GM12878 (cell line): ENCODE results near the gene GSG1L. TPM values are rescaled to one million over a fixed set of nuclear protein-coding genes. Genes with fewer than 3 reads are reported as not detected.

Source experiments
- ATAC-seq: fragments of 200-7000 bp; cut with Tn5 transposase; 3 replicates; pipeline ENCODE4 v1.9.1; 2020; ENCODE audit warnings: mild to moderate bottlenecking, moderate library complexity
- BruUV-seq: library from RNA; stranded (reverse); fragments of 400-500 nt; replicated peaks from 2 replicates; lab custom pipeline; 2021; lab: Mats Ljungman, UMichigan
- CTCF ChIA-PET: fragments of 300-600 bp; sonication (Branson Sonifier 250); formaldehyde crosslinking; extraction: SDS; loops from one replicate; lab custom pipeline; 2021; ENCODE audit warnings: inconsistent platforms; lab: Yijun Ruan, JAX
- POLR2A ChIA-PET: fragments of 350-600 bp; formaldehyde crosslinking; extraction: SDS; loops from one replicate; lab custom pipeline; 2021; ENCODE audit warnings: inconsistent platforms; lab: Charles Lee
- RAD21 ChIA-PET: fragments of 300-600 bp; sonication (Branson Sonifier 250); formaldehyde crosslinking; loops from one replicate; lab custom pipeline; 2023; ENCODE audit warnings: antibody characterized with exemption; ENCODE audit not compliant: unreplicated experiment; lab: Charles Lee
- SMC1A ChIA-PET: fragments of 300-600 bp; sonication (Branson Sonifier 250); formaldehyde crosslinking; loops from one replicate; lab custom pipeline; 2023; ENCODE audit not compliant: unreplicated experiment, uncharacterized antibody; lab: Charles Lee
- DNase-seq: peaks from one replicate; pipeline ENCODE4 v3.0.0-alpha.2; 2011; ENCODE audit warnings: low read depth, low spot score
- FAIRE-seq: peaks from 3 replicates; lab custom pipeline; 2011; peaks lifted over from hg19 to GRCh38; lab: Jason Lieb, UNC
- H2AFZ ChIP-seq: 2 replicates; pipeline ENCODE4 v1.6.0; 2011; ENCODE audit warnings: low read depth, low read length, control low read depth; ENCODE audit not compliant: control insufficient read depth
- H3K27ac ChIP-seq: 2 replicates; pipeline ENCODE4 v1.5.1; 2011; ENCODE audit warnings: control low read depth; ENCODE audit not compliant: control insufficient read depth, insufficient read depth
- H3K27me3 ChIP-seq, 2 experiments: replicated peaks in 1 of 2; 2 replicates each; pipeline versions ENCODE4 v1.6.0 to v1.6.1; 2011; ENCODE audit warnings: low read length in 1 of 2; ENCODE audit not compliant: control insufficient read depth in 2 of 2, insufficient read depth in 2 of 2
- H3K36me3 ChIP-seq, 2 experiments: 2 replicates each; pipeline ENCODE4 v1.5.1; 2011; ENCODE audit warnings: low read length in 1 of 2; ENCODE audit not compliant: control insufficient read depth in 2 of 2, insufficient read depth in 2 of 2
- H3K4me1 ChIP-seq: 2 replicates; pipeline ENCODE4 v1.6.1; 2011; ENCODE audit warnings: mild to moderate bottlenecking, low read length, moderate library complexity, mixed read lengths; ENCODE audit not compliant: control insufficient read depth, insufficient read depth
- H3K4me2 ChIP-seq: 2 replicates; pipeline ENCODE4 v1.6.0; 2011; ENCODE audit warnings: control low read depth; ENCODE audit not compliant: control insufficient read depth, insufficient read depth
- H3K4me3 ChIP-seq: fragments of 200-600 bp; sonication (generic); 2 replicates; pipeline ENCODE4 v1.5.1; 2016
- H3K79me2 ChIP-seq: 2 replicates; pipeline ENCODE4 v1.6.0; 2011; ENCODE audit warnings: low read length; ENCODE audit not compliant: control insufficient read depth, insufficient read depth
- H3K9ac ChIP-seq: 2 replicates; pipeline ENCODE4 v1.8.0; 2011; ENCODE audit warnings: low read length, control low read depth, mixed read lengths; ENCODE audit not compliant: control insufficient read depth, insufficient read depth
- H3K9me3 ChIP-seq: replicated peaks from 3 replicates; pipeline ENCODE4 v1.5.1; 2011; ENCODE audit warnings: mild to moderate bottlenecking, low read length; ENCODE audit not compliant: control insufficient read depth, insufficient read depth
- H4K20me1 ChIP-seq: 2 replicates; pipeline ENCODE4 v1.6.0; 2011; ENCODE audit not compliant: control insufficient read depth, insufficient read depth
- E2F8 ChIP-seq: fragments of 450-650 bp; IDR thresholded peaks from 2 replicates; pipeline ENCODE4 v1.6.1; 2018; ENCODE audit warnings: mild to moderate bottlenecking, low read depth, moderate library complexity; ENCODE audit not compliant: partially characterized antibody
- FOS ChIP-seq: IDR thresholded peaks from 3 replicates; pipeline ENCODE4 v1.6.1; 2011; ENCODE audit warnings: borderline replicate concordance; ENCODE audit not compliant: insufficient read length; ENCODE audit errors: extremely low read depth
- HSF1 ChIP-seq: fragments of 150-350 bp; IDR thresholded peaks from 2 replicates; pipeline ENCODE4 v1.6.1; 2014; ENCODE audit warnings: mild to moderate bottlenecking, low read depth, low read length
- NKRF ChIP-seq: fragments of 450-650 bp; conservative IDR thresholded peaks from 2 replicates; pipeline ENCODE4 v1.6.1; 2017; ENCODE audit warnings: mild to moderate bottlenecking, moderate library complexity
- SMARCA5 ChIP-seq: fragments of 450-650 bp; IDR thresholded peaks from 2 replicates; pipeline ENCODE4 v1.6.1; 2017; ENCODE audit warnings: mild to moderate bottlenecking
- SMC3 ChIP-seq: IDR thresholded peaks from 2 replicates; pipeline ENCODE4 v1.6.1; 2011; ENCODE audit warnings: low read length, improper control_type of control experiment, borderline replicate concordance
- STAT3 ChIP-seq: IDR thresholded peaks from 2 replicates; pipeline ENCODE4 v1.6.1; 2011; ENCODE audit warnings: low read depth, low read length, improper control_type of control experiment
- TCF7 ChIP-seq: IDR thresholded peaks from 2 replicates; pipeline ENCODE4 v1.6.1; 2014; ENCODE audit warnings: antibody characterized with exemption, borderline replicate concordance
- YY1 ChIP-seq: IDR thresholded peaks from 2 replicates; pipeline ENCODE4 v1.6.1; 2011; ENCODE audit warnings: low read depth, mild to moderate bottlenecking, low read length
- ZNF207 ChIP-seq: fragments of 450-650 bp; IDR thresholded peaks from 2 replicates; pipeline ENCODE4 v1.6.1; 2014; ENCODE audit warnings: antibody characterized with exemption, mild to moderate bottlenecking, borderline replicate concordance
- ZNF217 ChIP-seq: fragments of 450-650 bp; IDR thresholded peaks from 2 replicates; pipeline ENCODE4 v1.6.1; 2017; ENCODE audit warnings: antibody characterized with exemption, mild to moderate bottlenecking
- ZNF622 ChIP-seq: fragments of 450-650 bp; IDR thresholded peaks from 2 replicates; pipeline ENCODE4 v1.6.1; 2017; ENCODE audit warnings: mild to moderate bottlenecking, inconsistent platforms
- ZSCAN29 ChIP-seq: fragments of 450-650 bp; IDR thresholded peaks from 2 replicates; pipeline ENCODE4 v1.6.1; 2017; ENCODE audit warnings: mild to moderate bottlenecking, moderate library complexity
- WGBS: methylation state at CpG from one replicate; pipeline ENCODE4 v1.1.6; 2016; ENCODE audit warnings: low lambda C conversion rate; ENCODE audit not compliant: insufficient replicate concordance, insufficient coverage; ENCODE audit errors: missing lambda C conversion rate; 5-methylcytosine and 5-hydroxymethylcytosine counted together
- in situ Hi-C: fragments of 300-500 bp; cut with MboI; formaldehyde crosslinking; loops from 9 replicates; pipeline ENCODE4 v1.14.3; 2018; ENCODE audit warnings: mixed read lengths
- intact Hi-C: fragments of 100-400 bp; cut with micrococcal nuclease; formaldehyde crosslinking; loops from one replicate; pipeline ENCODE4 v1.14.2; 2022; ENCODE audit not compliant: unreplicated experiment
- polyA plus RNA-seq, 11 experiments: library from polyadenylated mRNA; depleted of rRNA in 4 of 11; unstranded in 6 of 11; stranded (reverse) in 5 of 11; fragments of >200 nt; fragmentation: Nextera tagmentation in 4 of 11; fragmentation: Illumina TruSeq in 1 of 11; extraction: Ambion mirVana in 4 of 11; extraction: Trizol in 1 of 11; gene quantifications; 1 replicate in 1 of 11; 2 replicates in 10 of 11; pipeline versions ENCODE4 v1.2.1 to v1.2.3, GENCODE V29; 2011 to 2016; ENCODE audit warnings: inconsistent platforms in 2 of 11, missing spikeins in 2 of 11, low read depth in 1 of 11
- total RNA-seq, 4 experiments: library from RNA; depleted of rRNA in 3 of 4; stranded (reverse); fragments of >200 nt in 3 of 4; fragmentation: Illumina TruSeq in 1 of 4; extraction: Trizol in 1 of 4; gene quantifications; 2 replicates each; pipeline versions ENCODE4 v1.2.1 to v1.2.3, GENCODE V29; 2013 to 2021
- TF ChIP-seq, protein P1 (sequence below): fragments of 450-650 bp; IDR thresholded peaks from 2 replicates; pipeline ENCODE4 v1.6.1; 2016; ENCODE audit warnings: mild to moderate bottlenecking

The GSG1L gene
- total and polyA plus RNA-seq, 10 of the 15 experiments (the other 5 are each of a cell fraction or from before 2014, with no cell fraction given): not detected

- SMC1A ChIA-PET: no interaction called here
- WGBS: 26% methylated on average over 6 of the region's 6 CpGs
- FAIRE-seq: no peak
Measured at GRCh38 chr16:28013392-28013791, 50.1 kb downstream of the GSG1L start.

More at GRCh38 chr16:28013392-28013791, 50.1 kb downstream of the GSG1L start:
- no peak overlapping the region for H3K4me2 ChIP-seq
- ATAC-seq (no peak), DNase-seq (no peak)
- in situ Hi-C loops: no loop called here
- no peak for TF ChIP-seq FOS
- TF ChIP-seq STAT3: no peak
- TF ChIP-seq E2F8: no peak
- no peak for TF ChIP-seq ZSCAN29
- TF ChIP-seq TCF7: no peak
- TF ChIP-seq ZNF217: no peak
- TF ChIP-seq YY1: no peak
- no peak for TF ChIP-seq NKRF
- TF ChIP-seq ZNF622: no peak
- no peak for TF ChIP-seq SMC3
- no peak for TF ChIP-seq ZNF207
- TF ChIP-seq, protein P1, sequence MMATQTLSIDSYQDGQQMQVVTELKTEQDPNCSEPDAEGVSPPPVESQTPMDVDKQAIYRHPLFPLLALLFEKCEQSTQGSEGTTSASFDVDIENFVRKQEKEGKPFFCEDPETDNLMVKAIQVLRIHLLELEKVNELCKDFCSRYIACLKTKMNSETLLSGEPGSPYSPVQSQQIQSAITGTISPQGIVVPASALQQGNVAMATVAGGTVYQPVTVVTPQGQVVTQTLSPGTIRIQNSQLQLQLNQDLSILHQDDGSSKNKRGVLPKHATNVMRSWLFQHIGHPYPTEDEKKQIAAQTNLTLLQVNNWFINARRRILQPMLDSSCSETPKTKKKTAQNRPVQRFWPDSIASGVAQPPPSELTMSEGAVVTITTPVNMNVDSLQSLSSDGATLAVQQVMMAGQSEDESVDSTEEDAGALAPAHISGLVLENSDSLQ: no peak
- TF ChIP-seq SMARCA5: no peak
- TF ChIP-seq HSF1: no peak
- H3K9ac ChIP-seq: no peak overlapping the region
- H3K36me3 ChIP-seq: no peaks in the 10 kb centered on the region
- POLR2A ChIA-PET: no interaction called here
- H3K27me3 ChIP-seq: peaks cover 2 to 3% of the 10 kb centered on the region in 2 experiments; a peak in 2 of 4 replicates
- H3K27ac ChIP-seq: no peak overlapping the region
- RAD21 ChIA-PET: no interaction called here
- H4K20me1 ChIP-seq: no peaks in the 10 kb centered on the region
- CTCF ChIA-PET: no interaction called here
- no peaks in the 10 kb centered on the region for H3K4me1 ChIP-seq
- H2AFZ ChIP-seq: no peak overlapping the region
- intact Hi-C loops: no loop called here
- H3K4me3 ChIP-seq: no peak overlapping the region
- no peaks in the 10 kb centered on the region for H3K79me2 ChIP-seq
- no TSS peak for BruUV-seq
- no peaks in the 10 kb centered on the region for H3K9me3 ChIP-seq
